ENCODE data around the gene ALDH1A1.

DNA sequence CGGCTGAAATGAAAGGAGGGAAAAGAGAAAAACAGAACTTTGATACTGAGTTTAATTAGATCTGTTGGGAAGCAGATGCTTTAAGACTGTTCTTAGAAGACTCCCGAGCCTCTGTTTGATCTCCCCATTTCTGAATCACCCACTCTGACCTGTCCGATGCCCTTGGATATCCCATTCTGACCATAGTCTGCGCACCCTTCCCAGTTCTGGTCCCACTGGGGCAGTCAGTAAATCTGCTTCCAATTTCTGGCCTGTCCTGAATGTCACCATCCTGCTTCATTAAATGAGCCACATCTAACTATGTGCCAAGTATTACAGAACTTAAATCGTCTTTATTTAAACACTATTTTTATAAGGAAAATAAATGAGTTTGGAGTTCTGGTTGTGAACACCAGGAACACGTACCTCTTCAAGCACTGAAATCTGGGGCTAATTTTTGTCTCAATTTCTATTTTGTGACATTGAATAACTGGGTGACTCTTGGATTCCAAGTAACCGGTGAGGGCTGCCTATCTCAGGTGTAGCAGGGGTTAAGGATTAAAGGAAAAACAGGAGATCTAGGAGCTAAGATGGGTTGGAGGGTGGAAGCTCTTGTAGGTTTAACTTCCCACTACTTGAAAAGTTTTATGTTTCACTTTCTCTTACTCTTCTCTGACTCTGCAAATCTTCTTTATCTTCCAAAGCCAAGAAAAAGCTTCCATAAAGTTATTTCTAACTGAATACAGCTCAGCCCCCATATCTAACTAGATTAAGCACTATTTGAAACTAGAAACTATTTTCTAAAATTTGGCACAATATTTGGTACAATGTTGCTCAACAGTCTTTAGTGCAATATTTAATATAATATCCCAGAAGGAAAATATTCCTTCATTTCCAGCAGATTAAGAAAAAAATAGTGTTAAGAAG, 40.1 kb downstream of the ALDH1A1 start:
- TF ChIP-seq, protein P1, sequence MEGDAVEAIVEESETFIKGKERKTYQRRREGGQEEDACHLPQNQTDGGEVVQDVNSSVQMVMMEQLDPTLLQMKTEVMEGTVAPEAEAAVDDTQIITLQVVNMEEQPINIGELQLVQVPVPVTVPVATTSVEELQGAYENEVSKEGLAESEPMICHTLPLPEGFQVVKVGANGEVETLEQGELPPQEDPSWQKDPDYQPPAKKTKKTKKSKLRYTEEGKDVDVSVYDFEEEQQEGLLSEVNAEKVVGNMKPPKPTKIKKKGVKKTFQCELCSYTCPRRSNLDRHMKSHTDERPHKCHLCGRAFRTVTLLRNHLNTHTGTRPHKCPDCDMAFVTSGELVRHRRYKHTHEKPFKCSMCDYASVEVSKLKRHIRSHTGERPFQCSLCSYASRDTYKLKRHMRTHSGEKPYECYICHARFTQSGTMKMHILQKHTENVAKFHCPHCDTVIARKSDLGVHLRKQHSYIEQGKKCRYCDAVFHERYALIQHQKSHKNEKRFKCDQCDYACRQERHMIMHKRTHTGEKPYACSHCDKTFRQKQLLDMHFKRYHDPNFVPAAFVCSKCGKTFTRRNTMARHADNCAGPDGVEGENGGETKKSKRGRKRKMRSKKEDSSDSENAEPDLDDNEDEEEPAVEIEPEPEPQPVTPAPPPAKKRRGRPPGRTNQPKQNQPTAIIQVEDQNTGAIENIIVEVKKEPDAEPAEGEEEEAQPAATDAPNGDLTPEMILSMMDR (IDR thresholded peaks at IDR 0.05): no peak
- no peak for TF ChIP-seq ZFX (IDR thresholded peaks at IDR 0.05; ENCODE audit: borderline replicate concordance)
